Muscle of arm (tissue), 12 donors: ENCODE measurements around the gene ST8SIA3. TPM values are rescaled to one million over a fixed set of nuclear protein-coding genes. Genes with fewer than 3 reads are reported as not detected.
"Not testable (repeated sequence)": the region's sequence is repeated elsewhere in the genome, so short reads cannot be mapped to it uniquely, and the experiment has no call there.

Experiments used
- DNase-seq: peaks from one replicate; pipeline ENCODE4 v3.0.0-alpha.2; 2013
- polyA plus RNA-seq, 12 donors: library from polyadenylated mRNA; unstranded; fragments of 120-200 nt; gene quantifications; one replicate each; pipeline ENCODE4 v1.2.1, GENCODE V29; 2013; ENCODE audit not compliant: insufficient read length in 12 of 12

Gene ST8SIA3
- polyA plus RNA-seq, 12 donors, result 0.03 to 1.1 (median 0.21) TPM; not detected in 3

GRCh38 chr18:57364460-57364859 lies 12.1 kb downstream of the ST8SIA3 start:
- no peak for DNase-seq

DNA sequence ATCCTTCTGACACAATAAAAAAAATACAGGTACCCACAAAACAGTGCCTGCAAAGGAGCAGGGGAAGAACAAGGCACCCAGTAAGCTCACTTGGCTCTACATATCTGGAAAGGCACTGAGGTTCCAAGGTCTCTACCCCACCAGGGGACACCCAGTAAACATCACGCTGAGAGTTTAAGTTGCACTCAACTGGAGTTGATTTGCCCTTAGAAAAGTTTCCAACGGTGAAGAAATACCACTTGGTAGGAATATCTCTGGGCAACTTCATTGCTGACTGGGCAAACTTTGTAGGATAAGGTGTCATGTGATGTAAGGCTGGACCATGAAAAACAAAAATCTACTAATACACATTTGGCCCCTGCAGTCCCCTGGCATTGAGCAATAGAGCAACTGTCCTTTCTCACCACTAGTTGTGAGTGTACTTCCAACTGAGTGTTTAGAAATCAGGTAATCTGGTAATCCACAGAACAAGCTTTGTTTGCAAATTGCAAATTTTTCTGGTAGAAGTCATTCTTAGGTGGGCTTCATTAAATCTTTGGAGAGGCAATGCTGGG lies 14.2 kb downstream of the ST8SIA3 start:
- no peak for DNase-seq

GRCh38 chr18:57372444-57372843 lies 20.1 kb downstream of the ST8SIA3 start:
- DNase-seq, result no peak

GRCh38 chr18:57373017-57373416 lies 20.7 kb downstream of the ST8SIA3 start:
- no peak for DNase-seq

DNA sequence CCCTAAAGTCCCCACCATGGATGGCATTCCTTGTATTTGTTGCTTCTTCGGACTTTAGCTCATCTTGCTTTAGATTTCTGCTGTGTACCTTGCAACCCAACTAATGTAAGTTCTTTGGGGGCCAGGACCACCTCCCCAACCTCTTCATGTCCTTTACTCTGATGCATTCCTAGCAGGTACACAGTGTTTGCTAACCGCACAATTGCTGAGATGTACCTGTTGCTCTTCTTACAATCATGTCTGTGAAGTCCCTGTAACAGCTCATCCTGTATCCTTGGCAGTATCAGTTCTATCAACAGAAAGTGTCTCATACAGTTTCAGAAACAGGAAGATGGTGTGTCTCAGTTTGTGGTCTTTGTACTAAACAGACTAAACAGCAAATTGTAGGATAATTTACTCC lies 24.1 kb downstream of the ST8SIA3 start:
- DNase-seq, result no peak

- no peak for DNase-seq
Observed at GRCh38 chr18:57389271-57389670, 36.9 kb downstream of the ST8SIA3 start.

- DNase-seq, result no peak
Observed at GRCh38 chr18:57390044-57390443, 37.7 kb downstream of the ST8SIA3 start.

DNA sequence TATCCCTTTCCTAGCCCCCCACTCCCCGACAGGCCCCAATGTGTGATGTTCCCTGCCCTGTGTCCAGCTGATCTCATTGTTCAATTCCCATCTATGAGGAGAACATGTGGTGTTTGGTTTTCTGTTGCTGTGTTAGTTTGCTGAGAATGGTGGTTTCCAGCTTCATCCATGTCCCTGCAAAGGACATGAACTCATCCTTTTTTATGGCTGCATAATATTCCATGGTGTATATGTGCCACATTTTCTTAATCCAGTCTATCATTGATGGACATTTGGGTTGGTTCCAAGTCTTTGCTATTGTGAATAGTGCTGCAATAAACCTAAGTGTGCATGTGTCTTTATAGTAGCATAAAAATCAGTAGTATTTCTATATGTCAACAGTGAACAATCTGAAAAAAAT lies 42.4 kb downstream of the ST8SIA3 start:
- not testable (repeated sequence) for DNase-seq

GRCh38 chr18:57396831-57397230 lies 44.5 kb downstream of the ST8SIA3 start:
- not testable (repeated sequence) for DNase-seq

DNA sequence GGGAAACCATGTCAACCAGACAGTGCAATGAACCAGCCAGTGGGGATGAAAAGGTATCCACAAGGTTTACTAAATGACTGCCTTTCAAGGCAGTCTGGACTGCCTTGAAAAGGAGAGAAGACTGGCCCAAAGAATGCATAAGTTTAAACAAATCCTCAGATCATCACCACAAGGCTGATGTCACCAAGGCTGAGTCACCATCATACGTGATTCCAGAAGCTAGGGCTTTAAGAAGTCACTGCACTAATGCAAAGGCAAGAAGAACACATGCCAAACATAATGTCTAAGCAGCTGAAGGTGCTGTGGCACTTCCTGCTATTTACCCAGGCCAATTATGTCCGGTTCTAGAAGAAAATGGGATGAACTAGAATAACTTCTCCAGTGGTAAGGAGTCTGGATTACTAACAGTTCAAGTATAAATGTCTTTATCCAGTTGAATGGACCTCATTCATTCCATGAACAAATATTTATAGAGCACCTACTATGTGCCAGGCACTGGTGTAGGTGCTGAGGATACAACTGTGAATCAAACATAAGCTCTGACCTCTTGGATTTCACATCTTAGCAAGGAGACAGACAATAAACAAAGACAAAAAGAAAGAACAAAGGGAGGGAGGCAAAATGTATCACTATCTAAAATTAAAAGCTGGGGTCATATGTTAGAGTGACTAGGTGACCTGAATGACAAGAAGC lies 45.2 kb downstream of the ST8SIA3 start:
- no peak for DNase-seq

DNA sequence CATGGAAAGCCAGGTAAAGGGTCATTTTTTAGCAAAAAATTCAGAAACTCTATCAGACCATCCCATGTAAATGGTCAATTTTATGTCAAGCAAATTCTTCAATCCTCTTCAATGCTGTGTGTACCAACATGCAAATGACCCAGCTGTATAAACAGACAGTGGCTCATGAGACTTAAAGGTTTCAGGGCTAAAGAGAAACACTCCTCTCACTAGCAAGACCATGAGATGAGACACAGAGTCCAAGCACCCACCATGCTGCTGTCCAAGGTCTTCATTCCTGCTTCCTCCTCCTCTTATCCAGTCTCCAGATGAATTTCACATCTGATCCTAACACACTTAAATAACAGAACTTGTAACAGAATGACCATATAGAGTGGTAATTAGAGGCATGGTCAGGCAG lies 52.0 kb downstream of the ST8SIA3 start:
- no peak for DNase-seq

DNA sequence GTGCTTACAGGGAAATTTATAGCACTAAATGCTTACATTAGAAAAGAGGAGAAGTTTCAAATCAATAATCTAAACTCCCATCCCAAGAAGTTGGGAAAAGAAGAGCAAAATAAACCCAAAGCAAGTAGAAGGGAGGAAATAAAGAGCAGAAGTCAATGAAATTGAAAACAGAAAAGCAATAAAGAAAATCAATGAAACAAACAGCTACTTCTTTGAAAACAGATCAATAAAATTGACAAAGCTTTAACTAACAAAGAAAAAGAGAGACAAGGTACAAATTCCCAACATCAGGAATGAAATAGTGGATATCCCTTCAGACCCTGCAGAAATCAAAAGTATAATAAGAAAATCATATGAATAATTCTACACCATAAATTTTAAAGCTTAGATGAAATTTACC lies 57.3 kb downstream of the ST8SIA3 start:
- DNase-seq, result no peak

- DNase-seq, result no peak
Observed at GRCh38 chr18:57410749-57411148, 58.4 kb downstream of the ST8SIA3 start.

DNA sequence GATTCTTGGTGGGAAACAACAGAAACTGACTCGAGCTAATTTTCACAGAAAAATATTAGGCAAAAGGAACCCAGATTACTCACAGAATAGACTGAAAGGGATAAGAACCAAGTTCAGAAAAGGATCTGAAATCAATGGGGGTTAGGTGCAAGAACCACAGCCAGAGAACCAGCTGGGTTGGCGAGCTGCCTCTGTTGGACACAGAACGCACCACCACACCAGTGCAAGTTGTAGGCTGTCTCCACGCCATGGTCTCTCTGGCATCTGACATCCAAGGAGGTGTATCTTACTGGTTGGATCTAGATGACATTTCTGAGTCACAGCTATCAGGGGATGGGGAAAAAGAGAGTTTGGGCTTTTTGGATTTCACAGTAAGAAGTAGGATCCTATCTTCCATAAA lies 64.2 kb downstream of the ST8SIA3 start:
- DNase-seq, result no peak

Other genes with a start within 250 kb of the ST8SIA3 start
- not detected for gene BOD1L2, start 205.5 kb upstream of the ST8SIA3 start, polyA plus RNA-seq
- gene ONECUT2, start 82.8 kb downstream of the ST8SIA3 start, polyA plus RNA-seq, result 1 to 10 TPM in 1 of 12 donors, under 1 TPM in 9, not detected in 2; 0.03 to 1.2 (median 0.13) TPM
- gene FECH, start 234.1 kb downstream of the ST8SIA3 start, polyA plus RNA-seq, result 10 to 100 TPM in 11 of 12 donors, not detected in 1; 15.7 to 37.5 (median 20.3) TPM